Mucosa of rectum (tissue), 2 donors: ENCODE results near the gene METTL17.

Source experiments
- H3K27ac ChIP-seq, 2 donors: one replicate each; pipeline ENCODE4 v1.7.0; 2013; ENCODE audit warnings: inconsistent platforms in 2 of 2, low read depth in 2 of 2, low read length in 2 of 2
- H3K27me3 ChIP-seq, 2 donors: one replicate each; pipeline ENCODE4 v1.7.0; 2013; ENCODE audit warnings: low read length in 2 of 2; ENCODE audit not compliant: control insufficient read depth in 2 of 2, insufficient read depth in 2 of 2
- H3K36me3 ChIP-seq, 2 donors: one replicate each; pipeline ENCODE4 v1.7.0; 2013; ENCODE audit warnings: low read length in 2 of 2; ENCODE audit not compliant: control insufficient read depth in 2 of 2, insufficient read depth in 2 of 2
- H3K4me1 ChIP-seq, 2 donors: one replicate each; pipeline ENCODE4 v1.7.0; 2013; ENCODE audit warnings: low read length in 2 of 2, mild to moderate bottlenecking in 1 of 2; ENCODE audit not compliant: control insufficient read depth in 2 of 2, insufficient read depth in 2 of 2
- H3K4me3 ChIP-seq, 2 donors: one replicate each; pipeline ENCODE4 v1.7.0; 2013; ENCODE audit warnings: low read length in 2 of 2
- H3K9ac ChIP-seq, 2 donors: one replicate each; pipeline ENCODE4 v1.7.0; 2013; ENCODE audit warnings: low read length in 2 of 2, low read depth in 1 of 2, mild to moderate bottlenecking in 1 of 2
- H3K9me3 ChIP-seq, 2 donors: one replicate each; pipeline ENCODE4 v1.7.0; 2013; ENCODE audit warnings: low read length in 2 of 2; ENCODE audit not compliant: control insufficient read depth in 2 of 2
- donor health status: healthy.
- donor health status: Normal muscosa, but diverticular disease.

METTL17 gene

GRCh38 chr14:21011136-21011535 lies 21.4 kb downstream of the METTL17 start:
- H3K9ac ChIP-seq: no peak overlapping the region
- H3K4me1 ChIP-seq: peaks cover 2 to 11% of the 10 kb centered on the region in 2 donors
- no peaks in the 10 kb centered on the region for H3K36me3 ChIP-seq
- H3K4me3 ChIP-seq: no peak overlapping the region
- H3K27me3 ChIP-seq: no peaks in the 10 kb centered on the region
- no peaks in the 10 kb centered on the region for H3K9me3 ChIP-seq
- H3K27ac ChIP-seq: no peak overlapping the region

- Histone ChIP-seq H3K9me3 (no peaks in the 10 kb centered on the region), H3K9ac (no peak overlapping the region), H3K27ac (no peak overlapping the region), H3K4me1 (no peaks in the 10 kb centered on the region), H3K4me3 (no peak overlapping the region), H3K36me3 (peaks cover 26 to 32% of the 10 kb centered on the region in 2 donors), H3K27me3 (no peaks in the 10 kb centered on the region)
Measured at GRCh38 chr14:21014761-21015190, 25.0 kb downstream of the METTL17 start.

- H3K36me3 ChIP-seq: peaks cover 26 to 36% of the 10 kb centered on the region in 2 donors
- H3K4me1 ChIP-seq: no peaks in the 10 kb centered on the region
- no peaks in the 10 kb centered on the region for H3K27me3 ChIP-seq
- no peak overlapping the region for H3K4me3 ChIP-seq
- no peak overlapping the region for H3K9ac ChIP-seq
- no peak overlapping the region for H3K27ac ChIP-seq
- H3K9me3 ChIP-seq: no peaks in the 10 kb centered on the region
Measured at GRCh38 chr14:21015312-21015711, 25.5 kb downstream of the METTL17 start.

- peaks cover 32 to 49% of the 10 kb centered on the region in 2 donors for H3K36me3 ChIP-seq
- no peaks in the 10 kb centered on the region for H3K9me3 ChIP-seq
- H3K27me3 ChIP-seq: no peaks in the 10 kb centered on the region
- no peaks in the 10 kb centered on the region for H3K4me1 ChIP-seq
- H3K9ac ChIP-seq: no peak overlapping the region
- no peak overlapping the region for H3K27ac ChIP-seq
- no peak overlapping the region for H3K4me3 ChIP-seq
Measured at GRCh38 chr14:21016413-21017190, 26.8 kb downstream of the METTL17 start.

GRCh38 chr14:21017528-21018245 lies 27.9 kb downstream of the METTL17 start:
- Histone ChIP-seq H3K27me3 (no peaks in the 10 kb centered on the region), H3K9me3 (no peaks in the 10 kb centered on the region), H3K4me3 (no peak overlapping the region), H3K9ac (no peak overlapping the region), H3K4me1 (peaks cover 0 to 3% of the 10 kb centered on the region in 2 donors), H3K27ac (no peak overlapping the region), H3K36me3 (peaks cover 32 to 57% of the 10 kb centered on the region in 2 donors)

- Histone ChIP-seq H3K9me3 (no peaks in the 10 kb centered on the region), H3K9ac (no peak overlapping the region), H3K4me1 (peaks cover under 1 to 8% of the 10 kb centered on the region in 2 donors), H3K27ac (no peak overlapping the region), H3K27me3 (no peaks in the 10 kb centered on the region), H3K4me3 (no peak overlapping the region), H3K36me3 (peaks cover 32 to 57% of the 10 kb centered on the region in 2 donors)
Measured at GRCh38 chr14:21018286-21018685, 28.5 kb downstream of the METTL17 start.

GRCh38 chr14:21018781-21019180 lies 29.0 kb downstream of the METTL17 start:
- Histone ChIP-seq H3K4me3 (no peak overlapping the region), H3K27ac (no peak overlapping the region), H3K4me1 (peaks cover 6 to 13% of the 10 kb centered on the region in 2 donors), H3K9ac (no peak overlapping the region), H3K9me3 (no peaks in the 10 kb centered on the region), H3K27me3 (no peaks in the 10 kb centered on the region), H3K36me3 (peaks cover 32 to 57% of the 10 kb centered on the region in 2 donors)

GRCh38 chr14:21019366-21019765 lies 29.6 kb downstream of the METTL17 start:
- Histone ChIP-seq H3K27ac (no peak overlapping the region), H3K4me1 (peaks cover 12 to 17% of the 10 kb centered on the region in 2 donors)

GRCh38 chr14:21020977-21021545 lies 31.3 kb downstream of the METTL17 start:
- Histone ChIP-seq H3K9ac (no peak overlapping the region), H3K27me3 (no peaks in the 10 kb centered on the region), H3K4me3 (no peak overlapping the region), H3K4me1 (peaks cover 12 to 26% of the 10 kb centered on the region in 2 donors), H3K9me3 (no peaks in the 10 kb centered on the region), H3K36me3 (peaks cover 32 to 57% of the 10 kb centered on the region in 2 donors), H3K27ac (no peak overlapping the region)

More at GRCh38 chr14:21019366-21019765, 29.6 kb downstream of the METTL17 start:
- Histone ChIP-seq H3K4me3 (no peak overlapping the region), H3K36me3 (peaks cover 32 to 57% of the 10 kb centered on the region in 2 donors), H3K9ac (no peak overlapping the region), H3K27me3 (no peaks in the 10 kb centered on the region), H3K9me3 (no peaks in the 10 kb centered on the region)

GRCh38 chr14:21022686-21023085 lies 32.9 kb downstream of the METTL17 start:
- Histone ChIP-seq H3K4me1 (peaks cover 12 to 26% of the 10 kb centered on the region in 2 donors), H3K27ac (no peak overlapping the region), H3K27me3 (no peaks in the 10 kb centered on the region), H3K9me3 (no peaks in the 10 kb centered on the region), H3K4me3 (peak overlapping the region in 1 of 2 donors; percentile 91), H3K36me3 (peaks cover 23 to 43% of the 10 kb centered on the region in 2 donors), H3K9ac (no peak overlapping the region)
